Measurements from ENCODE around the gene CSF2RB.

The CSF2RB gene

GRCh38 chr22:36892292-36892691, 21.1 kb upstream of the CSF2RB start:
- no peak for DNase-seq

GRCh38 chr22:36893262-36893661, 20.2 kb upstream of the CSF2RB start:
- DNase-seq = no peak

GRCh38 chr22:36894266-36894665, 19.2 kb upstream of the CSF2RB start:
- no peak for DNase-seq

- DNase-seq = no peak
These were observed 15.8 kb upstream of the CSF2RB start for GRCh38 chr22:36897611-36898010.

GRCh38 chr22:36898690-36899089, 14.7 kb upstream of the CSF2RB start:
- DNase-seq = no peak

GRCh38 chr22:36899498-36899897, 13.9 kb upstream of the CSF2RB start:
- DNase-seq = no peak

- no peak for DNase-seq
These were observed 13.2 kb upstream of the CSF2RB start for GRCh38 chr22:36900225-36900624.

- DNase-seq = no peak
These were observed 12.5 kb upstream of the CSF2RB start for GRCh38 chr22:36900880-36901279.

GRCh38 chr22:36901411-36902142, 11.9 kb upstream of the CSF2RB start:
- no peak for DNase-seq

- DNase-seq = no peak
These were observed 11.1 kb upstream of the CSF2RB start for GRCh38 chr22:36902143-36902926.

GRCh38 chr22:36904260-36904880, 9.1 kb upstream of the CSF2RB start:
- DNase-seq = no peak

GRCh38 chr22:36907253-36908195, 5.9 kb upstream of the CSF2RB start:
- no peak for DNase-seq

- no peak for DNase-seq
These were observed 3.0 kb upstream of the CSF2RB start for GRCh38 chr22:36910461-36910860.

- DNase-seq = no peak
These were observed 1.4 kb upstream of the CSF2RB start for GRCh38 chr22:36911887-36912661.

- DNase-seq = no peak
These were observed 568 bp upstream of the CSF2RB start for GRCh38 chr22:36912694-36913426.

- no peak for DNase-seq
These were observed 943 bp downstream of the CSF2RB start for GRCh38 chr22:36914390-36914752.

GRCh38 chr22:36916034-36916433, 2.6 kb downstream of the CSF2RB start:
- DNase-seq = no peak

- DNase-seq = no peak
These were observed 5.3 kb downstream of the CSF2RB start for GRCh38 chr22:36918586-36919284.

- DNase-seq = no peak
These were observed 8.1 kb downstream of the CSF2RB start for GRCh38 chr22:36921309-36922104.

GRCh38 chr22:36922105-36922608, 8.7 kb downstream of the CSF2RB start:
- DNase-seq = no peak
